Caco-2 (cell line): ENCODE data around the gene TNFAIP8. TPM values are rescaled to one million over a fixed set of nuclear protein-coding genes. Genes with fewer than 3 reads are reported as not detected.

ENCODE experiments used
- BruUV-seq: library from RNA; stranded (reverse); fragments of 400-500 nt; replicated peaks from 2 replicates; lab custom pipeline; 2021; lab: Mats Ljungman, UMichigan
- CTCF ChIA-PET: fragments of 300-600 bp; sonication (Branson Sonifier 250); formaldehyde crosslinking; loops from one replicate; lab custom pipeline; 2022; ENCODE audit warnings: antibody characterized with exemption; lab: Charles Lee
- POLR2A ChIA-PET: fragments of 300-600 bp; sonication (Branson Sonifier 250); formaldehyde crosslinking; loops from one replicate; lab custom pipeline; 2022; ENCODE audit warnings: antibody characterized with exemption; lab: Charles Lee
- DNase-seq, 2 experiments: peaks; one replicate each; pipeline versions ENCODE4 v3.0.0 to v3.0.0-alpha.2; 2020 to 2022
- H3K27me3 ChIP-seq: replicated peaks from 2 replicates; pipeline ENCODE4 v1.6.0; 2011; ENCODE audit warnings: low read length; ENCODE audit not compliant: control insufficient read depth, insufficient read depth
- H3K36me3 ChIP-seq: 2 replicates; pipeline ENCODE4 v1.5.1; 2011; ENCODE audit warnings: low read length; ENCODE audit not compliant: control insufficient read depth, insufficient read depth
- H3K4me1 ChIP-seq: fragments of 250-450 bp; sonication (Bioruptor Pico); 2 replicates; pipeline ENCODE4 v1.5.1; 2020; ENCODE audit warnings: mild to moderate bottlenecking
- H3K4me3 ChIP-seq: 2 replicates; pipeline ENCODE4 v1.5.1; 2011; ENCODE audit warnings: low read depth, mild to moderate bottlenecking, control low read depth, low read length
- H3K9me3 ChIP-seq: fragments of 250-450 bp; sonication (Bioruptor Pico); 2 replicates; pipeline ENCODE4 v1.5.1; 2020; ENCODE audit warnings: mild to moderate bottlenecking, moderate library complexity
- H3K27ac Mint-ChIP-seq: one replicate; pipeline ENCODE4 v1.8.0; 2022; ENCODE audit warnings: mixed read lengths; ENCODE audit not compliant: unreplicated experiment
- H3K27me3 Mint-ChIP-seq: one replicate; pipeline ENCODE4 v1.8.0; 2022; ENCODE audit warnings: mixed read lengths; ENCODE audit not compliant: insufficient read depth, unreplicated experiment
- H3K36me3 Mint-ChIP-seq: one replicate; pipeline ENCODE4 v1.8.0; 2022; ENCODE audit warnings: mild to moderate bottlenecking, mixed read lengths; ENCODE audit not compliant: insufficient read depth, unreplicated experiment
- H3K4me1 Mint-ChIP-seq: one replicate; pipeline ENCODE4 v1.8.0; 2022; ENCODE audit warnings: low read depth, mixed read lengths; ENCODE audit not compliant: unreplicated experiment
- H3K4me3 Mint-ChIP-seq: one replicate; pipeline ENCODE4 v1.8.0; 2022; ENCODE audit warnings: mild to moderate bottlenecking, moderate library complexity, mixed read lengths; ENCODE audit not compliant: unreplicated experiment
- H3K9me3 Mint-ChIP-seq: one replicate; pipeline ENCODE4 v1.8.0; 2022; ENCODE audit warnings: mixed read lengths; ENCODE audit not compliant: unreplicated experiment
- CTCF ChIP-seq, 2 experiments: fragments of 200-600 bp in 1 of 2; IDR thresholded peaks; 1 replicate in 1 of 2; 2 replicates in 1 of 2; pipeline versions ENCODE4 v1.5.1 to v1.8.0; 2011 to 2022; ENCODE audit warnings: antibody characterized with exemption in 1 of 2, control low read depth in 1 of 2, inconsistent platforms in 1 of 2, low read depth in 1 of 2, low read length in 1 of 2, mild to moderate bottlenecking in 1 of 2, moderate library complexity in 1 of 2; ENCODE audit not compliant: insufficient read depth in 1 of 2, severe bottlenecking in 1 of 2, unreplicated experiment in 1 of 2
- intact Hi-C: fragments of 100-400 bp; cut with micrococcal nuclease; formaldehyde crosslinking; loops from one replicate; pipeline ENCODE4 v1.10.0; 2022; ENCODE audit not compliant: unreplicated experiment
- total RNA-seq: library from RNA; stranded (reverse); gene quantifications from 2 replicates; pipeline ENCODE4 v1.2.3, GENCODE V29; 2022

Gene TNFAIP8
- total RNA-seq, 1 experiment from 2014 or later, result 7.4 TPM

GRCh38 chr5:119324842-119325241 is 31.0 kb upstream of the TNFAIP8 start:
- no peaks in the 10 kb centered on the region for H3K36me3 ChIP-seq
- Mint-ChIP-seq H3K27me3 (no peaks in the 10 kb centered on the region), H3K27ac (no peak overlapping the region), H3K4me1 (peaks cover 36% of the 10 kb centered on the region), H3K9me3 (no peaks in the 10 kb centered on the region), H3K4me3 (no peak overlapping the region), H3K36me3 (no peaks in the 10 kb centered on the region)
- intact Hi-C loops, result loop anchor here (2.0 kb wide), 1 partner anchor 50 kb away; no protein-coding TSS in a partner anchor
- no peak for TF ChIP-seq CTCF (IDR thresholded peaks at IDR 0.05; ENCODE audit: insufficient read depth in 1 of 2, low read depth in 1 of 2, low read length in 1 of 2, severe bottlenecking in 1 of 2, unreplicated experiment in 1 of 2)
- DNase-seq, result no peak
- no peaks in the 10 kb centered on the region for H3K27me3 ChIP-seq
- no peak overlapping the region for H3K4me3 ChIP-seq
- POLR2A ChIA-PET, result interaction anchor here (1.1 kb wide), 1 partner anchor 57 kb away, joined by 6 read pairs; no protein-coding TSS in a partner anchor
- H3K4me1 ChIP-seq, result peaks cover 31% of the 10 kb centered on the region
- CTCF ChIA-PET, result interaction anchor here (0.6 kb wide), 2 partner anchors 13 to 69 kb away, joined by 3 read pairs; no protein-coding TSS in a partner anchor
- BruUV-seq, result no TSS peak
- no peaks in the 10 kb centered on the region for H3K9me3 ChIP-seq

- Histone ChIP-seq H3K4me1 (peaks cover 27% of the 10 kb centered on the region), H3K27me3 (no peaks in the 10 kb centered on the region), H3K4me3 (no peak overlapping the region), H3K9me3 (no peaks in the 10 kb centered on the region), H3K36me3 (no peaks in the 10 kb centered on the region)
- intact Hi-C loops, result no loop called here
- POLR2A ChIA-PET, result no interaction called here
- no TSS peak for BruUV-seq
- Mint-ChIP-seq H3K27ac (no peak overlapping the region), H3K36me3 (no peaks in the 10 kb centered on the region), H3K27me3 (no peaks in the 10 kb centered on the region), H3K4me3 (no peak overlapping the region), H3K4me1 (peaks cover 35% of the 10 kb centered on the region), H3K9me3 (no peaks in the 10 kb centered on the region)
- CTCF ChIA-PET, result no interaction called here
- TF ChIP-seq CTCF (IDR thresholded peaks at IDR 0.05; ENCODE audit: insufficient read depth in 1 of 2, low read depth in 1 of 2, low read length in 1 of 2, severe bottlenecking in 1 of 2, unreplicated experiment in 1 of 2), result no peak
- DNase-seq, result no peak
Observed at GRCh38 chr5:119327018-119327417, 28.8 kb upstream of the TNFAIP8 start.

- Mint-ChIP-seq H3K27me3 (no peaks in the 10 kb centered on the region), H3K27ac (no peak overlapping the region), H3K4me1 (peaks cover 22% of the 10 kb centered on the region), H3K36me3 (no peaks in the 10 kb centered on the region), H3K4me3 (no peak overlapping the region), H3K9me3 (no peaks in the 10 kb centered on the region)
- Histone ChIP-seq H3K27me3 (no peaks in the 10 kb centered on the region), H3K4me3 (no peak overlapping the region), H3K36me3 (no peaks in the 10 kb centered on the region), H3K9me3 (no peaks in the 10 kb centered on the region), H3K4me1 (peaks cover 9% of the 10 kb centered on the region; the same call in 1 of the 2 replicates)
- no peak for TF ChIP-seq CTCF (IDR thresholded peaks at IDR 0.05; ENCODE audit: insufficient read depth in 1 of 2, low read depth in 1 of 2, low read length in 1 of 2, severe bottlenecking in 1 of 2, unreplicated experiment in 1 of 2)
- no TSS peak for BruUV-seq
- POLR2A ChIA-PET, result no interaction called here
- CTCF ChIA-PET, result no interaction called here
- intact Hi-C loops, result no loop called here
- no peak for DNase-seq
Observed at GRCh38 chr5:119328753-119329602, 26.8 kb upstream of the TNFAIP8 start.
